HUDEP-2 (cell line): Measurements from ENCODE around the gene SV2C.

Experiments used
- DNase-seq, 76 experiments: peaks; one replicate each; lab custom pipeline; 2025; ENCODE audit not compliant: unreplicated experiment in 76 of 76; lab: John Stamatoyannopoulos, UW

Gene SV2C

GRCh38 chr5:76091351-76091750 lies 8.2 kb downstream of the SV2C start:
- DNase-seq = no peak

DNA sequence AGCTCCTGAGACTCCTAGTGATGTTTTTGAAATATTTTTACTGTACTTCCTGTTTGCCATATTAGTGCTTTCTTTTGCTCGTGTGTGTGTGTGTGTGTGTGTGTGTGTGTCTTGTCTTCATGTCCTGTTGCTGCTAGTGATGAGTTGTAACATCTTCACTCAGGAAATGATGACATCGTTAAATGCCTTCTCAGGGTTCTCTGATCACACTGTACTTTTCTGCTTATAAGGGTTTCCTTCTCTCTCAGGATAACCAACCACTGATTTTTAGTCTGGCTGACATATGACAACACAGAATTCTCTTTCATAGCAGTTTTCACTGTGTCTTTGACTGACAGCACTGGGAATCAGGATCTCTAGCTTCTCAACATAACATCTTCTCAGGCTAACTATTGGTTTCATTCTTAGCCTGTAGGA lies 16.1 kb downstream of the SV2C start:
- DNase-seq = no peak

GRCh38 chr5:76099756-76100155 lies 16.6 kb downstream of the SV2C start:
- no peak for DNase-seq

GRCh38 chr5:76104027-76104426 lies 20.8 kb downstream of the SV2C start:
- peak in 32 of 76 experiments; percentile 1 to 46 (median 18) for DNase-seq

- no peak for DNase-seq
Measured at GRCh38 chr5:76106149-76106548, 23.0 kb downstream of the SV2C start.

DNA sequence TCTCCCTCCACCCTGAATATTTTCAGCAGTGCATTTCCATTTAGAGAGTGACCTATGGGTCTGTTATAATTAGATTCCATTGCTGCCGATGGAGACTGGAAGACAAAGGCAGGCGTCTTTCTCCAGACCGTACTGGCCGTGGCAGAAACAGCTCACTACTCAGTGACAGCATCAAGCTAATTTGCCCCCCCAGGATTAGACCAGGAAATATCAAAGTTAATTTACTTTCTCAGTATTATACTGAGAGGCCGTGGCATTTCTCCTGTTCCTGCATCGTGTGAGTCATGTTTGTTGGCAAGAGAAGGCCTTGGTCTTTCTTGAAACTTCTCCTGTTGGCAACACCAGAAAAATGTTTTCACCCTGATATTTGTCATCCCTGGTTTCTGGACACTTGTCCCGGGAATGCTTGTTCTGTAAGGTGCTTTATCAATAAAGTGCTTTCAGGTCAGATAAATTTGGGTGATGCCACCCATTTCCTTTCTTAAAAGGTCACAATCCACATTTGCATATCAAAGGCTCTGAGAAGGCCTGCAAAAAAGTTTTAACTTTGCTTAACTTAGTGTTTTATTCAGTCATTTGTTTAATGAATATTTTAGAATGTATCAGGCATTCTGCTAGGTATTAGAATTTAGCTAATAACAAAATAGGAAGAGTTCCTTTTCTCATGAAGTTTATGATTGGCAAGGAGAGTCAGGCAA lies 28.4 kb downstream of the SV2C start:
- no peak for DNase-seq

- DNase-seq = no peak
Measured at GRCh38 chr5:76113103-76113502, 29.9 kb downstream of the SV2C start.

GRCh38 chr5:76114179-76114851 lies 31.1 kb downstream of the SV2C start:
- DNase-seq = no peak

- DNase-seq = no peak
Measured at GRCh38 chr5:76125346-76125745, 42.2 kb downstream of the SV2C start.

GRCh38 chr5:76125888-76126287 lies 42.7 kb downstream of the SV2C start:
- DNase-seq = no peak

DNA sequence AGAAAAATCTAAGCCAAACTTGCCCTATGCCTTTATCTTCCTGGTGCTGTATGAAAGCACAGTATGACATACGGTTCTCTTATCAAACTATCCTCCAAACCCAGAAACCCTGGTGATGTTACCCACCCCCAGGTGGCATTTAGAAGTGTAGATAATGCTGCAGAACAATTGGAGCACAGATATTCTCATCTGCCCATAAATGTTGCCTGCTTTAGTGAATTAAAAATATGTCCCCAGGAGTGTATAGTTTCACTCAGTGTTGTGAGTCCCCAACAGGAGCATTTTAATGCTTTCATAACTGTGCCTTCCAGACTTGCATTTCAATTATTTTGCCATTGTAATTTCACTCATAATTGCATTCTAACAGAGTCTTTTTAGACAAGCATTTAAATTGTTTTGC lies 50.8 kb downstream of the SV2C start:
- peak in 1 of 76 experiments; percentile 5 for DNase-seq

DNA sequence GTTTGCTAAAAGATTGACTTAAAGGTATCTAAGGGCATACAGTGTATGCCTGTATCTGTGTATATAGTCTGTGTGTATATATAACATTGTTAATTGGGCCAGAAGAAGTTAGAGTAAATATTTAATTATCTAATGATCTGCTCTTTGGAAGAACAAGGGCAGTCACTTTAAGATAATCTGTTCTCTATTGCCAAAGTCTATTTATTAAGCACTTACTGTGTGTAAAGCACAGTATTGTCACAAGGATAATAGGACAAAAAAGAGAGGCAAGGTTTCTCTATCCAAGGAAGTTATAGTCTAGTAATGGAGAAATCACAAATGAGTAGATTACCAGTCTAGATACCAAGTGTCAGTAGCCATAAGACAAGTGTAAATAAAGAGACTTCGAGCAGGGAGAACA lies 51.5 kb downstream of the SV2C start:
- no peak for DNase-seq

- no peak for DNase-seq
Measured at GRCh38 chr5:76137887-76138542, 54.8 kb downstream of the SV2C start.

DNA sequence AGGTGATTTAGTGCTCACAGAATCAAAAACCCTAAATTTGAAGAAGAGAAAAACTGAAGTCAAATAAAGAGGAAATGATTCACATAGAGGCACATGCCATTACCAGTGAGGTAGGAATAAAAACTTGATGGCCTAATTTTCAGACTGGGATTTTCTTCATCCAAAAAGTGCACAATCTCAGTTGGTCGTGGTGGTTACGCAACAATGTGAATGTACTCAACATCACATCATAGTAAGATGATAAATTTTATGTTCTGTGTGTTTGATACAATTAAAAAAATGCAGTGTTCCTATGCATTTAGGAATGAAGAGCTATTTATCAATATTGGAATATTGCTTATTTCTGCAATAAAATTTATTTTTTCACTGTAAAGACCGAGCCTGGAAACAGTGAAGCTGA lies 60.7 kb downstream of the SV2C start:
- no peak for DNase-seq

DNA sequence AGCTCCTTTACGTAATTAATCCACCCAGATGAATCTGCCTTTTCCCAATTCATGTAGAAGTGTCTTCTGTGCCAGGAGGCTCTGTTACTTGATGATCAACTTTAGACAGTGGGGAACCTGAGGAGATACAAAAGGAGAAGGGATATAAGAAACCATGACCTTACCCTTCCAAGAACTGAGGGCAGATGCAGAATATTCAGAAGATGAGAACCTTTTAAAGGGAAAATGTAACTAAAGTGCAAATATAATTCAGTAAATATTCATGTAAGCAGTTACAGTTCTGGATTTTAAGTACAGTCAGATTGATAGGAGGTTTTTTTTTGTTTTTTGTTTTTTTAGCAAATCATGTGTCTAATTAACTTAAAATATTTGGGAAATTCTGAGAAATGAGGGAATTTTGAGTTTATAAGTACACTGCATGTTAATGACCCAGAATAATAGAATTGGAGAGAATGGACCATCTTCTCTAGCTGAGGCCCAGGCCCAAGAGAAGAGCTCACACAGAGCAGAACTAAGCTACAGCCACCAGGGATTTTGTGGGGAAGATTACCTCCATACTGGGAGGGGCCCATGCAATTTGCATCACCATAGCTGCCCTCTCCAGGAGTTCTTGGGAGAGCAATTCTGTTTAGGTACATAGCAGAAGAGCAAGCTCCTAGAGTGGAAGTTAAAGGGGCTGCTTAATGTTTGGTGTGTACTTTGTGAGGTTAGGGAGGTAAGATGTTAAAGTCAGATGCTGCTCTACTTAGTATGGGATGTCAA lies 61.5 kb downstream of the SV2C start:
- no peak for DNase-seq

DNA sequence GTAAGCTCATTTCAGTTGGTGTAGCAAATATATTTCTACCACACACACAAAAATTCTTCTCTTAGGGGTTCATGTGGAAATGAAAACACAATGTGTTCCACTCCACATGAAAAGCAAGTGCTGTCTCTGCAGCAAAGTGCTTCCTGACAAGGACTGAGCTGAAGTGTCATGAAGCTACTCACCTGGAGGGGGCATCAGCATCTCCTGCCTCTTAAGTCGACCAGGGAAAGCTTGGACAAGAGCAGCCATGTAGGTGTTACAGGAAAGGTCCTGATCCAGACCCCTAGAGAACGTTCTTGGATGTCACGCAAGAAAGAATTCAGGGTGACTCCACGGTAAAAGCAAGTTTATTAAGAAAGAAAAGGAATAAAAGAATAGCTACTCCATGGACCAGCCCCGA lies 62.8 kb downstream of the SV2C start:
- DNase-seq = peak in 13 of 76 experiments; percentile 1 to 34 (median 8)

- DNase-seq = no peak
Measured at GRCh38 chr5:76149636-76150035, 66.5 kb downstream of the SV2C start.

DNA sequence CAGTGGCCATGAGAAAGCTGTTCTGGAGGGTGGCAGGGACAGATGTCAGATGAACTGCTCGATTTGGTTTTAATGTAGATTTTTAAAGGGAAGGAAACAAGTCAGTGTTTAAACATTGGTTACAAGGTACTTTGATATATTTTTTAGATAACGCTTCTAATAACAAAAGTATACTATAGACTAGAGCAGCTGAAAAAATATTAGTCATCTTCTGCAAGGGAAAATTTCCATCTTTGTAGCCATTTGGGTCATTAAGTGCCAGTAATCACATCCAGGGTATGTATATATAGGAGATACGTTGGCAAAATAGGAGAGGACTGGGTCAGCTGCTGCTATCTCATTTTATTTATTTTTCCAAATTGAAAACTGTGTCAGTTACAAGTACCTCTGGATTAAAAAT lies 69.0 kb downstream of the SV2C start:
- DNase-seq = no peak

- DNase-seq = no peak
Measured at GRCh38 chr5:76152700-76153099, 69.5 kb downstream of the SV2C start.

GRCh38 chr5:76153271-76153670 lies 70.1 kb downstream of the SV2C start:
- DNase-seq = no peak

GRCh38 chr5:76154009-76154690 lies 71.0 kb downstream of the SV2C start:
- DNase-seq = no peak
